Measurements from ENCODE around the gene WDR43.

Gene WDR43

DNA sequence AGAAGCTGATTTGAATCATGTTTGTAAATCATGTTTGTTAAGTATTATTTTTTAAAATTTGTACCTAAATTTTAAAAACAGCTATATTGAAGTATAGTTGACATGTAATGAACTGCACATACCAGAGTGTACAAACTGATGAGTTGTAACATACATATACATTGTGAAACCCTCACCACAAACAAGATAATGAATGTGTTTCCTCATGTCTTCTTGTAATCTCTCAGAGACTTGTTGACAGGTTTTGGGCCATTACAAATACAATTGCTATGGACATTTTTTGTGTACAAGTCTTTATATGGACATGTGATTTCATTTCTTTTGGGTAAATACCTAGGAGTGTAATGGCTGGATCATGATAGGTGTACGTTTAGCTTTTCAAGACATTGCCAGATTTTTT is 21.5 kb downstream of the WDR43 start:
- Mint-ChIP-seq H3K9me3 (no peaks in the 10 kb centered on the region), H3K27ac (no peak overlapping the region), H3K4me1 (no peaks in the 10 kb centered on the region), H3K27me3 (ENCODE audit: low read depth) (no peaks in the 10 kb centered on the region), H3K4me3 (no peak overlapping the region), H3K36me3 (ENCODE audit: low read depth) (peaks cover 56% of the 10 kb centered on the region)
- TF ChIP-seq, protein P1, sequence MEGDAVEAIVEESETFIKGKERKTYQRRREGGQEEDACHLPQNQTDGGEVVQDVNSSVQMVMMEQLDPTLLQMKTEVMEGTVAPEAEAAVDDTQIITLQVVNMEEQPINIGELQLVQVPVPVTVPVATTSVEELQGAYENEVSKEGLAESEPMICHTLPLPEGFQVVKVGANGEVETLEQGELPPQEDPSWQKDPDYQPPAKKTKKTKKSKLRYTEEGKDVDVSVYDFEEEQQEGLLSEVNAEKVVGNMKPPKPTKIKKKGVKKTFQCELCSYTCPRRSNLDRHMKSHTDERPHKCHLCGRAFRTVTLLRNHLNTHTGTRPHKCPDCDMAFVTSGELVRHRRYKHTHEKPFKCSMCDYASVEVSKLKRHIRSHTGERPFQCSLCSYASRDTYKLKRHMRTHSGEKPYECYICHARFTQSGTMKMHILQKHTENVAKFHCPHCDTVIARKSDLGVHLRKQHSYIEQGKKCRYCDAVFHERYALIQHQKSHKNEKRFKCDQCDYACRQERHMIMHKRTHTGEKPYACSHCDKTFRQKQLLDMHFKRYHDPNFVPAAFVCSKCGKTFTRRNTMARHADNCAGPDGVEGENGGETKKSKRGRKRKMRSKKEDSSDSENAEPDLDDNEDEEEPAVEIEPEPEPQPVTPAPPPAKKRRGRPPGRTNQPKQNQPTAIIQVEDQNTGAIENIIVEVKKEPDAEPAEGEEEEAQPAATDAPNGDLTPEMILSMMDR (IDR thresholded peaks at IDR 0.05; ENCODE audit: unreplicated experiment in 3 of 3): no peak

DNA sequence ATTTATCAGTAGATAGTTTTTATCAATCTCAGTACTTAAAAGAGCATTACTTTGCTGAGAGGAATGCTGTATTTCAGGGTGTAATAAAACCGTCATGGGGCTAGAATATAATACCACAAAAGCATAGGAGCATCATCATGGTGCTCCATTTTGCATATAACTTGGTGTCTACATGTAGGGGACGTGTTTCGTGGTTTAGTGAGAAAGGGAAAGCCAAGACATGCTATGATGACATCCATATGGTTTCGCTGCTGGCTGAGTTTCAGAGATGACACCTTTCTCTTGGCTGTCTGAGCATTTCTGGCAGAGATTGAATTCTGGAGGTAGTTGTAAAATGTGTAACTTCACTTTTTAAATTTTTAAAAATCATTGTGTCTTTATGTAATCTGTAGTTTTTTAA is 32.4 kb downstream of the WDR43 start:
- TF ChIP-seq, protein P1 (IDR thresholded peaks at IDR 0.05; ENCODE audit: unreplicated experiment in 3 of 3): no peak
- H3K27me3 Mint-ChIP-seq (ENCODE audit: low read depth): no peaks in the 10 kb centered on the region
- H3K4me1 Mint-ChIP-seq: no peaks in the 10 kb centered on the region
- H3K27ac Mint-ChIP-seq: no peak overlapping the region
- peaks cover 85% of the 10 kb centered on the region for H3K36me3 Mint-ChIP-seq (ENCODE audit: low read depth)
- no peaks in the 10 kb centered on the region for H3K9me3 Mint-ChIP-seq
- H3K4me3 Mint-ChIP-seq: no peak overlapping the region

DNA sequence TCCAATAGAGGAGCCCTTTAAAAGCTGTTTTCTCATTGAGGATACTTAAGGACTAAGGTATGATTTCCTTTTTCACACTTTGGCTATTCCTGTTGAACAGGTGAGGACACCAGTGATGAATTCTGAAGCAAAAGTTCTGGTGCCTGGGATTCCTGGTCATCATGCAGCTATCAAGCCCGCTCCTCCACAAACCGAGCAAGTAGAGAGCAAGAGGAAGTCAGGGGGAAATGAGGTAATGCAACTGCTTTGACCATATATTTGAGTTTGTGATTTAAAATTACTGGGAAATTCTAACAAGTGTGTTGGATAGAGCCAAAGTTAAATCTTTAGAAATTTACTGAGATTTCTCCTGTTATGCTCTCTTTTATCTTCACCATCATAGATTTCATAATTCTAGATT is 33.0 kb downstream of the WDR43 start:
- TF ChIP-seq, protein P1 (IDR thresholded peaks at IDR 0.05; ENCODE audit: unreplicated experiment in 3 of 3): no peak
- Mint-ChIP-seq H3K4me1 (no peaks in the 10 kb centered on the region), H3K27me3 (ENCODE audit: low read depth) (no peaks in the 10 kb centered on the region), H3K36me3 (ENCODE audit: low read depth) (peaks cover 80% of the 10 kb centered on the region), H3K9me3 (no peaks in the 10 kb centered on the region), H3K4me3 (no peak overlapping the region), H3K27ac (no peak overlapping the region)

DNA sequence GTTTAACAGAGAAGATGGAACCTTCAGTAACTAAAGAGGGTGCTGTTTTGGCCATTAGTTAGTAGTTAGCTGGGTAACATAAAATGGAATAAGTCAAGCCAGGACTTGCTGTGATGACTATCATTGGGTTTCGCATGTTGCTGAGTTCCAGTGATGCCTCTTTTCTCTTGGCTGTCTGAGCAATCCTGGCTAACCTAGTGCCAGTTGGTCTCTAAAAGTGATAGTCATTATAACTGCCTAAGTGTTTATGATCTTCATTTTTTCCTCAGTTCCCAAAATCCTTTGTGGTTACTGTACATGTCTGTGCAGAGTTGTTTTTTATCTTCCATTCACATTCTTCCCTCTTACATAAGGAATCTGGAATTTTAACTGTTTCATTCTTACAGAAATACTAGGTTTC is 33.4 kb downstream of the WDR43 start:
- H3K36me3 Mint-ChIP-seq (ENCODE audit: low read depth): peaks cover 76% of the 10 kb centered on the region
- H3K4me3 Mint-ChIP-seq: no peak overlapping the region
- no peaks in the 10 kb centered on the region for H3K9me3 Mint-ChIP-seq
- no peaks in the 10 kb centered on the region for H3K27me3 Mint-ChIP-seq (ENCODE audit: low read depth)
- no peaks in the 10 kb centered on the region for H3K4me1 Mint-ChIP-seq
- no peak overlapping the region for H3K27ac Mint-ChIP-seq
- TF ChIP-seq, protein P1 (IDR thresholded peaks at IDR 0.05; ENCODE audit: unreplicated experiment in 3 of 3): no peak

DNA sequence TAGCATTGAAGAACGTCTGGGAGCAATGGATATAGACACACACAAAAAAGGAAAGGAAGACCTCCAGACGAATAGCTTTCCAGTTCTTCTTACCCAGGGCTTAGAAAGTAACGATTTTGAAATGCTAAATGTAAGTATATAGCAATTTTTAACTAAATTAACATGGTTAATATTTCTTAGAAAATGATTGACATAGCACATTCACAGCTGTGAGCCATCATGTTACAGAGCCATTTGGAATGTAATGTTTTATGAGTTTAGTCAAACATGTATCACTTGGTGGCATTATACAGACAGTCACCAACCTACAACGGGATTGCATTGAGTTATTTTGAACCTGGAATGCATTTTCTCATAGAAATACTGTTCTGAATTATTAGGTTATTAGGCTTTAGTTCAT is 35.1 kb downstream of the WDR43 start:
- Mint-ChIP-seq H3K27me3 (ENCODE audit: low read depth) (no peaks in the 10 kb centered on the region), H3K4me3 (no peak overlapping the region), H3K9me3 (no peaks in the 10 kb centered on the region), H3K36me3 (ENCODE audit: low read depth) (peaks cover 65% of the 10 kb centered on the region), H3K4me1 (no peaks in the 10 kb centered on the region), H3K27ac (no peak overlapping the region)
- TF ChIP-seq, protein P1 (IDR thresholded peaks at IDR 0.05; ENCODE audit: unreplicated experiment in 3 of 3): no peak

DNA sequence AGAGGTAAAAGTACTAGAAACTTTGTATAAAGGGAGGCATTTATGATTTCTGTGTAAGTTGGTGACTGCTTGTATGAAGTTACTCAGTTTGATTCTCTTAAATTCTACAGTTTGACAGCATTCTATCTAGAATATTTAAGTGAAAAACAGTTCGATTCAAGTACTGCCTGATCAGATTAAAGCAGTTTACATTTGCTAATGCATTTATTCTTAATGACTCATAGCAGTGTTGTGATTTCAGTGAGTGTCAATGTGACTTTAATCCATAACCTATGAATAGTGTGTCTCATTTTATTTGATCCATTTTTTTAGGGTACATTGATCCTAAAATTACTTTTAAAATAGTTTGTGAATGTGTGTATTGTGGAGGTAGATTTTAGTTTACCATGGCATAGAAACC is 35.7 kb downstream of the WDR43 start:
- no peaks in the 10 kb centered on the region for H3K9me3 Mint-ChIP-seq
- no peaks in the 10 kb centered on the region for H3K4me1 Mint-ChIP-seq
- H3K27me3 Mint-ChIP-seq (ENCODE audit: low read depth): no peaks in the 10 kb centered on the region
- H3K4me3 Mint-ChIP-seq: no peak overlapping the region
- TF ChIP-seq, protein P1 (IDR thresholded peaks at IDR 0.05; ENCODE audit: unreplicated experiment in 3 of 3): no peak
- H3K36me3 Mint-ChIP-seq (ENCODE audit: low read depth): peaks cover 61% of the 10 kb centered on the region
- no peak overlapping the region for H3K27ac Mint-ChIP-seq
